NT2/D1 (cell line): ENCODE data around the gene ANGPT4.

Source experiments
- DNase-seq: peaks from one replicate; pipeline ENCODE4 v3.0.0-alpha.2; 2011; ENCODE audit warnings: low read depth, low spot score
- H3K27me3 ChIP-seq: 2 replicates; pipeline ENCODE4 v1.6.0; 2011; ENCODE audit warnings: mild to moderate bottlenecking; ENCODE audit not compliant: insufficient read length, insufficient read depth
- H3K36me3 ChIP-seq: 2 replicates; pipeline ENCODE4 v1.6.1; 2011; ENCODE audit warnings: mild to moderate bottlenecking, low read length, mixed read lengths; ENCODE audit not compliant: insufficient read depth, insufficient read length
- H3K4me1 ChIP-seq: 2 replicates; pipeline ENCODE4 v1.5.1; 2011; ENCODE audit not compliant: insufficient read depth, insufficient read length
- H3K4me3 ChIP-seq: 2 replicates; pipeline ENCODE4 v1.5.1; 2011; ENCODE audit warnings: low read depth; ENCODE audit not compliant: insufficient read length
- H3K9ac ChIP-seq: 2 replicates; pipeline ENCODE4 v1.6.0; 2011; ENCODE audit warnings: low read depth; ENCODE audit not compliant: insufficient read length
- H3K9me3 ChIP-seq: 2 replicates; pipeline ENCODE4 v1.5.1; 2011; ENCODE audit warnings: mild to moderate bottlenecking, low read length; ENCODE audit not compliant: insufficient read depth
- SUZ12 ChIP-seq: IDR thresholded peaks from 2 replicates; pipeline ENCODE4 v1.6.1; 2011; ENCODE audit not compliant: insufficient read length, insufficient read depth; ENCODE audit errors: extremely low read depth
- YY1 ChIP-seq: IDR thresholded peaks from 2 replicates; pipeline ENCODE4 v1.6.1; 2011; ENCODE audit not compliant: insufficient read length, insufficient read depth
- ZNF274 ChIP-seq: IDR thresholded peaks from 2 replicates; pipeline ENCODE4 v1.6.1; 2011; ENCODE audit warnings: mild to moderate bottlenecking, low read depth, low read length

Gene ANGPT4

DNA sequence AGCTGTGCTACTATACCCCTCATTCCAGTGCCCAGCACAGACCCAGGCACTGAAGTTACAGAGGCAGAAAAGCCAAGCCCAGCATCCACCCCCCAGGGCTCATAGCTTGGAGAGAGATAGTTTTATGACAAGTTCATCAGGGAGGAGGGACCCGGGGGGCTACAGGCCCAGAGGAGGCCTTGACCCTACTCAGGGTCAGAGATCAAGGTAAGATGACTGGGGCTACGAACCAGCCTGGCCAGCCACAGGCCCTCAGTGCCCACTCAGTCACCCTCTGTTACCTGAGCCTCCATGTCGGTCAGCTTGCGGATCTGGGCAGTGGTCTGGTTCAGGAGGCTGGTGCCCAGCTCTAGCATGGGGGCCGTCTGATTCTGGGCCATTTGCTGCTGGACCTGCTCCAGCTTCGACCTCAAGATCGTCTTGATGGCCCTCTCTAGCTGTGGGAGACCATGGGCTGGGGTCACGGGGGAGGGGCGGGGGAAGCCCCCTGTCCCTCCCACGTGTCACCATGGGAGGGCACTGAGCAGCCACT lies 26.1 kb downstream of the ANGPT4 start:
- Histone ChIP-seq H3K9ac (no peak overlapping the region), H3K4me1 (no peaks in the 10 kb centered on the region), H3K9me3 (no peaks in the 10 kb centered on the region), H3K4me3 (no peak overlapping the region), H3K36me3 (no peaks in the 10 kb centered on the region), H3K27me3 (peaks cover 18% of the 10 kb centered on the region)
- no peak for DNase-seq
- no peak for TF ChIP-seq SUZ12
- no peak for TF ChIP-seq YY1
- TF ChIP-seq ZNF274: no peak

- Histone ChIP-seq H3K9me3 (no peaks in the 10 kb centered on the region), H3K27me3 (peaks cover 18% of the 10 kb centered on the region), H3K9ac (no peak overlapping the region), H3K4me3 (no peak overlapping the region), H3K36me3 (no peaks in the 10 kb centered on the region), H3K4me1 (no peaks in the 10 kb centered on the region)
- no peak for DNase-seq
- no peak for TF ChIP-seq YY1
- TF ChIP-seq ZNF274: no peak
- TF ChIP-seq SUZ12: no peak
Observed at GRCh38 chr20:889106-889505, 27.0 kb downstream of the ANGPT4 start.

GRCh38 chr20:888057-888456 lies 28.1 kb downstream of the ANGPT4 start:
- Histone ChIP-seq H3K4me3 (no peak overlapping the region), H3K36me3 (no peaks in the 10 kb centered on the region), H3K9ac (no peak overlapping the region), H3K9me3 (no peaks in the 10 kb centered on the region), H3K4me1 (no peaks in the 10 kb centered on the region), H3K27me3 (peaks cover 22% of the 10 kb centered on the region)
- no peak for DNase-seq
- TF ChIP-seq YY1: no peak
- no peak for TF ChIP-seq SUZ12
- TF ChIP-seq ZNF274: no peak

DNA sequence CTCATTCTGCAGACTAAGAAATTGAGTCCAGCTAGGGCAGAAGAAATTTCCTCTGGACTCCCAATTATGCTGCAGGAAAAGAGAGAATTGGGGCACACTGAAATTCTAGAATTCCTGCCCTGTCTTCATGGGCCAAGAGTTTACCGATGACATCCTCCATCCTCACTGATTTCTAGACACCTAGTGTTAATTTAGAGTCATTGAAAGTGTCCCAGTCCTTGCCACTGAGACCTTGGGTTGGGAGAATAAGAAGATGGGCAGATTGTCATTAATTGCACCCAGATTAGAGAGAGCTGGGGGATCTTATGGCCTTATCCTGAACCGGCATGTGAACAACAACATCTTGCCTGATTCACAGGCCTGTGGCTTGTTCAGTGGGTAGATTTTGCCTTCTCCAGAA lies 29.0 kb downstream of the ANGPT4 start:
- no peak for TF ChIP-seq SUZ12
- TF ChIP-seq YY1: no peak
- Histone ChIP-seq H3K4me3 (no peak overlapping the region), H3K36me3 (no peaks in the 10 kb centered on the region), H3K9ac (no peak overlapping the region), H3K27me3 (peaks cover 23% of the 10 kb centered on the region), H3K9me3 (no peaks in the 10 kb centered on the region), H3K4me1 (no peaks in the 10 kb centered on the region)
- DNase-seq: no peak

GRCh38 chr20:884983-885952 lies 30.9 kb downstream of the ANGPT4 start:
- peak; percentile 82 for DNase-seq
- TF ChIP-seq YY1 (no peak), ZNF274 (no peak)
- Histone ChIP-seq H3K4me1 (no peaks in the 10 kb centered on the region), H3K4me3 (no peak overlapping the region), H3K36me3 (no peaks in the 10 kb centered on the region), H3K27me3 (peaks cover 23% of the 10 kb centered on the region), H3K9me3 (no peaks in the 10 kb centered on the region), H3K9ac (no peak overlapping the region)

DNA sequence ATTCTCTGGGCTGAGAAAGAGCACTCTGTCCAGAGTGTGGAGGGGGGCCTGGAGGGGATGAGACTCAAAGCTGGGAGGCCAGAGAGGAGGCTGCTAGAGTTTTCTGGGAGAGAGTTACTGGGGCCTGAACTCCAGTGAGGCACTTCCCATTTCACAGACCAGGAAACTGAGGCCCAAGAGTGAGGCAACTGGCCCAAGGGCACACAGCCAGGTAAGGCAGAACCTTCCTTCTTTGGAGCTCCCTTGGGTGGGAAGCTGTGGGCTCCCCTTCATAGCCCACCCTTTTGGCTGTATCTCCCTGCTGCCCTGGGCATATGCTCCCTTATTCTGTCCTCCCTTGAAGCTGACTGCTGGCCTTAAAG lies 34.4 kb downstream of the ANGPT4 start:
- Histone ChIP-seq H3K36me3 (no peaks in the 10 kb centered on the region), H3K4me1 (no peaks in the 10 kb centered on the region), H3K4me3 (no peak overlapping the region), H3K9ac (no peak overlapping the region), H3K27me3 (peaks cover 20% of the 10 kb centered on the region), H3K9me3 (no peaks in the 10 kb centered on the region)
- DNase-seq: no peak
- TF ChIP-seq SUZ12 (no peak), ZNF274 (no peak), YY1 (no peak)

DNA sequence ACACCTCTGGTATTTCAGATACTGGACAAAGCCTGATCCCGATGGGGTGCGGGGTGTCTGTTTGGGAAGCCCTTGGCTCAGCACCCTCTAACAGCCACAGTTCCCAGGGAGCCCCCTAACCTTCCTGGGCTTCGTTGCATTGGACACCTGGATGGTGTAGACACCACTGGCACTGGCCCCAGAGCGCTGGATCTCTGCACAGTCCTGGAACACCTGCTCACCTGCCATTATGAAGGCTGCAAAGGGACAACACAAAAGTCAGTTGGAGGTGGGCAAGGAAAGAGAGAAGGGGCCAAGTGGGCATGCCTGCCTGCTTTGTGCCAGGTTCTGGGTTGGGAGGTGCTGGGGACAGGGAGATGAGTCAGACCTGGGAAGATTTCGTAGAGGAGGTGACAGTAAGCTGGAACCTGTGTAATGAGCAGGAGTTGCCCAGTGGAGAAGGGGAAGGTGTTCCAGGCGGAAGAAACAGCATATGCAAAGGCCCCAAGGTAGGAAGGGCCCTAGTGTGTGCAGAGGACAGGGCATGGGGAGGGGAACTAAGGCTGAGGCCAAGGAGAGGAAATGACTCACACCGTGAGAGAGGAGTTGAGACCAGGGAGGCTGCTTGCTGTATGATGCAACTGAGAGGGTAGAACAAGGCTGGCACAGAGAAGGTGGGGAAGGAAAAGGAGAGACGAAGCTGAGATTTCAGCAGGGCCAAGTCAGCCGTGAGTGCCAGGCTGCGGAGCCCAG lies 34.9 kb downstream of the ANGPT4 start:
- H3K36me3 ChIP-seq: no peaks in the 10 kb centered on the region
- H3K4me3 ChIP-seq: no peak overlapping the region
- DNase-seq: no peak

More for the DNA sequence above, 34.9 kb downstream of the ANGPT4 start:
- H3K4me1 ChIP-seq: no peaks in the 10 kb centered on the region
- TF ChIP-seq ZNF274: no peak
- TF ChIP-seq YY1: no peak
- no peak for TF ChIP-seq SUZ12
- H3K9me3 ChIP-seq: no peaks in the 10 kb centered on the region
- peaks cover 15% of the 10 kb centered on the region for H3K27me3 ChIP-seq
- no peak overlapping the region for H3K9ac ChIP-seq
